H9 (cell line): ENCODE measurements around the gene IL18BP. TPM values are rescaled to one million over a fixed set of nuclear protein-coding genes. Genes with fewer than 3 reads are reported as not detected.

ENCODE experiments used
- DNase-seq: peaks from one replicate; pipeline ENCODE4 v3.0.0-alpha.2; 2017
- H2AFZ ChIP-seq: one replicate; pipeline ENCODE4 v1.6.1; 2013; ENCODE audit warnings: mild to moderate bottlenecking, low read length, control low read depth, moderate library complexity
- H2AK5ac ChIP-seq: 2 replicates; pipeline ENCODE4 v1.6.1; 2013; ENCODE audit warnings: low read length, control low read depth, mixed read lengths; ENCODE audit not compliant: insufficient read length
- H2BK120ac ChIP-seq: one replicate; pipeline ENCODE4 v1.6.1; 2013; ENCODE audit warnings: low read depth, mild to moderate bottlenecking, low read length, control low read depth, inconsistent platforms; ENCODE audit not compliant: poor library complexity, severe bottlenecking
- H2BK12ac ChIP-seq: 2 replicates; pipeline ENCODE4 v1.6.1; 2013; ENCODE audit warnings: low read length, control low read depth, mixed read lengths, low read depth; ENCODE audit not compliant: insufficient read length
- H2BK15ac ChIP-seq: 2 replicates; pipeline ENCODE4 v1.6.1; 2013; ENCODE audit warnings: low read depth, low read length, control low read depth
- H2BK20ac ChIP-seq: one replicate; pipeline ENCODE4 v1.6.1; 2013; ENCODE audit warnings: low read depth, mild to moderate bottlenecking, low read length, control low read depth, inconsistent platforms; ENCODE audit not compliant: poor library complexity, severe bottlenecking
- H2BK5ac ChIP-seq: 2 replicates; pipeline ENCODE4 v1.6.1; 2013; ENCODE audit warnings: low read length, control low read depth, mixed read lengths; ENCODE audit not compliant: insufficient read length
- H3K14ac ChIP-seq: 2 replicates; pipeline ENCODE4 v1.6.1; 2013; ENCODE audit warnings: low read length, control low read depth; ENCODE audit not compliant: insufficient read depth
- H3K18ac ChIP-seq: 2 replicates; pipeline ENCODE4 v1.6.1; 2013; ENCODE audit warnings: low read depth, mild to moderate bottlenecking, mixed read lengths, low read length, control low read depth; ENCODE audit not compliant: insufficient read length
- H3K23ac ChIP-seq: 2 replicates; pipeline ENCODE4 v1.6.1; 2013; ENCODE audit warnings: low read length, control low read depth, mixed read lengths, low read depth; ENCODE audit not compliant: insufficient read length
- H3K23me2 ChIP-seq: 2 replicates; pipeline ENCODE4 v1.6.1; 2013; ENCODE audit warnings: low read depth, mild to moderate bottlenecking, mixed read lengths, low read length, control low read depth; ENCODE audit not compliant: insufficient read length, poor library complexity, severe bottlenecking
- H3K27ac ChIP-seq: 2 replicates; pipeline ENCODE4 v1.5.1; 2013; ENCODE audit warnings: low read length, control low read depth, mixed read lengths, low read depth; ENCODE audit not compliant: insufficient read length
- H3K27me3 ChIP-seq: 2 replicates; pipeline ENCODE4 v1.6.1; 2013; ENCODE audit warnings: low read length, control low read depth, inconsistent platforms; ENCODE audit not compliant: insufficient read depth
- H3K4ac ChIP-seq: 2 replicates; pipeline ENCODE4 v1.6.1; 2013; ENCODE audit warnings: low read depth, mild to moderate bottlenecking, control low read depth, inconsistent platforms, low read length, moderate library complexity
- H3K4me1 ChIP-seq: 2 replicates; pipeline ENCODE4 v1.6.1; 2013; ENCODE audit warnings: low read length, control low read depth, inconsistent platforms; ENCODE audit not compliant: insufficient read depth
- H3K4me2 ChIP-seq: 2 replicates; pipeline ENCODE4 v1.6.1; 2013; ENCODE audit warnings: low read length, control low read depth, mixed read lengths; ENCODE audit not compliant: insufficient read length, insufficient read depth
- H3K56ac ChIP-seq: 2 replicates; pipeline ENCODE4 v1.6.1; 2013; ENCODE audit warnings: low read depth, mild to moderate bottlenecking, mixed read lengths, low read length, control low read depth; ENCODE audit not compliant: insufficient read length
- H3K79me1 ChIP-seq: 2 replicates; pipeline ENCODE4 v1.6.1; 2013; ENCODE audit warnings: low read depth, mild to moderate bottlenecking, moderate library complexity, low read length, control low read depth, inconsistent platforms; ENCODE audit not compliant: insufficient read depth, poor library complexity, severe bottlenecking
- H3K79me2 ChIP-seq: 2 replicates; pipeline ENCODE4 v1.6.1; 2013; ENCODE audit warnings: low read length, control low read depth, inconsistent platforms; ENCODE audit not compliant: insufficient read depth
- H3K9ac ChIP-seq: 2 replicates; pipeline ENCODE4 v1.6.1; 2013; ENCODE audit warnings: low read length, control low read depth, mixed read lengths; ENCODE audit not compliant: insufficient read length; ENCODE audit errors: extremely low read depth
- H3K9me3 ChIP-seq: one replicate; pipeline ENCODE4 v1.6.1; 2013; ENCODE audit warnings: low read depth, low read length, inconsistent platforms; ENCODE audit not compliant: control insufficient read depth
- H3T11ph ChIP-seq: one replicate; pipeline ENCODE4 v1.6.1; 2013; ENCODE audit warnings: mild to moderate bottlenecking, low read length, control low read depth, inconsistent platforms
- H4K20me1 ChIP-seq: one replicate; pipeline ENCODE4 v1.6.1; 2013; ENCODE audit not compliant: control insufficient read depth, insufficient read length, insufficient read depth
- H4K5ac ChIP-seq: 2 replicates; pipeline ENCODE4 v1.6.1; 2013; ENCODE audit warnings: low read depth, mild to moderate bottlenecking, mixed read lengths, low read length, control low read depth; ENCODE audit not compliant: insufficient read length
- H4K8ac ChIP-seq: replicated peaks from 2 replicates; pipeline ENCODE4 v1.6.1; 2013; ENCODE audit warnings: low read length, control low read depth, mixed read lengths, low read depth; ENCODE audit not compliant: insufficient read length
- H4K91ac ChIP-seq: 2 replicates; pipeline ENCODE4 v1.6.1; 2013; ENCODE audit warnings: low read depth, mild to moderate bottlenecking, moderate library complexity, mixed read lengths, low read length, control low read depth; ENCODE audit not compliant: insufficient read length
- H3K27ac Mint-ChIP-seq, 3 experiments: 2 replicates in 2 of 3; 3 replicates in 1 of 3; pipeline ENCODE4 v1.8.0; 2020 to 2021; ENCODE audit warnings: mixed read lengths in 3 of 3, mild to moderate bottlenecking in 1 of 3, moderate library complexity in 1 of 3
- H3K27me3 Mint-ChIP-seq: 2 replicates; pipeline ENCODE4 v1.8.0; 2021; ENCODE audit warnings: low read depth, mild to moderate bottlenecking, moderate library complexity, mixed read lengths
- H3K36me3 Mint-ChIP-seq, 3 experiments: 2 replicates in 2 of 3; 3 replicates in 1 of 3; pipeline ENCODE4 v1.8.0; 2020 to 2021; ENCODE audit warnings: low read depth in 3 of 3, mixed read lengths in 3 of 3; ENCODE audit not compliant: insufficient read depth in 1 of 3
- H3K4me1 Mint-ChIP-seq, 2 experiments: 2 replicates each; pipeline ENCODE4 v1.8.0; 2020; ENCODE audit warnings: mixed read lengths in 2 of 2
- H3K4me3 Mint-ChIP-seq, 2 experiments: 2 replicates in 1 of 2; 3 replicates in 1 of 2; pipeline ENCODE4 v1.8.0; 2020 to 2021; ENCODE audit warnings: mild to moderate bottlenecking in 2 of 2, mixed read lengths in 2 of 2, moderate library complexity in 1 of 2
- H3K9me3 Mint-ChIP-seq, 2 experiments: 2 replicates in 1 of 2; 3 replicates in 1 of 2; pipeline ENCODE4 v1.8.0; 2020; ENCODE audit warnings: mild to moderate bottlenecking in 2 of 2, mixed read lengths in 2 of 2, moderate library complexity in 1 of 2
- CTCF ChIP-seq: fragments of 200-600 bp; sonication (generic); conservative IDR thresholded peaks from 3 replicates; pipeline ENCODE4 v1.8.0; 2021; ENCODE audit warnings: antibody characterized with exemption, mild to moderate bottlenecking
- WGBS: extraction: QIAGEN DNeasy Blood & Tissue Kit; methylation state at CpG from one replicate; pipeline ENCODE4 v1.1.7; 2013; ENCODE audit warnings: missing lambda C conversion rate, low lambda C conversion rate, mixed read lengths; ENCODE audit not compliant: insufficient read length; ENCODE audit errors: extremely low coverage; 5-methylcytosine and 5-hydroxymethylcytosine counted together
- total RNA-seq: library from RNA; stranded (reverse); gene quantifications from 2 replicates; pipeline ENCODE4 v1.2.1, GENCODE V29; 2021

The IL18BP gene
- total RNA-seq, 1 experiment from 2014 or later = 10.2 TPM

- TF ChIP-seq CTCF = no peak
- no peak overlapping the region for H3K4ac ChIP-seq
- H3K36me3 Mint-ChIP-seq = peaks cover 52 to 87% (median 79%) of the 10 kb centered on the region in 3 experiments; a peak in 6 of 7 replicates
- H3K27me3 Mint-ChIP-seq = peaks cover 9% of the 10 kb centered on the region; the same call in 1 of the 2 replicates
- H4K5ac ChIP-seq = no peak overlapping the region
- H3K18ac ChIP-seq = no peak overlapping the region
- H2BK15ac ChIP-seq = no peak overlapping the region
- H2BK12ac ChIP-seq = no peak overlapping the region
- H3K56ac ChIP-seq = no peak overlapping the region
- no peaks in the 10 kb centered on the region for H3K79me1 ChIP-seq
- WGBS = no CpG with 5 or more reads among the region's 16 CpGs
- no peak overlapping the region for H2BK20ac ChIP-seq
- peaks cover 2% of the 10 kb centered on the region for H4K20me1 ChIP-seq
- H3K4me3 Mint-ChIP-seq = no peak overlapping the region
- H3K9me3 Mint-ChIP-seq = no peaks in the 10 kb centered on the region
- H4K91ac ChIP-seq = no peak overlapping the region
- H3K4me1 Mint-ChIP-seq = no peaks in the 10 kb centered on the region
- no peak overlapping the region for H4K8ac ChIP-seq
- H3K27ac ChIP-seq = no peak overlapping the region
- DNase-seq = no peak
- no peaks in the 10 kb centered on the region for H3K23me2 ChIP-seq
- no peak overlapping the region for H3K4me2 ChIP-seq
- no peak overlapping the region for H2AFZ ChIP-seq
- no peaks in the 10 kb centered on the region for H3K9me3 ChIP-seq
- H3K14ac ChIP-seq = no peak overlapping the region
- no peaks in the 10 kb centered on the region for H3K4me1 ChIP-seq
- no peak overlapping the region for H3K27ac Mint-ChIP-seq
- H2AK5ac ChIP-seq = no peak overlapping the region
- no peaks in the 10 kb centered on the region for H3K27me3 ChIP-seq
- H3K23ac ChIP-seq = no peak overlapping the region
- H3K9ac ChIP-seq = no peak overlapping the region
- no peak overlapping the region for H2BK5ac ChIP-seq
- H3T11ph ChIP-seq = no peak overlapping the region
- H2BK120ac ChIP-seq = no peak overlapping the region
- no peaks in the 10 kb centered on the region for H3K79me2 ChIP-seq
Observed at GRCh38 chr11:72004515-72005346, 6.0 kb downstream of the IL18BP start.
